GM18505 (cell line): ENCODE measurements around the gene PHOX2A.

Experiments
- ATAC-seq: cut with Tn5 transposase; IDR thresholded peaks from one replicate; pipeline ENCODE4 v1.9.1; 2021; ENCODE audit not compliant: unreplicated experiment
- POLR2A ChIP-seq: IDR thresholded peaks from 4 replicates; pipeline ENCODE4 v1.6.1; 2011; ENCODE audit warnings: borderline replicate concordance; ENCODE audit not compliant: insufficient read depth, insufficient read length; ENCODE audit errors: extremely low read depth

Gene PHOX2A

DNA sequence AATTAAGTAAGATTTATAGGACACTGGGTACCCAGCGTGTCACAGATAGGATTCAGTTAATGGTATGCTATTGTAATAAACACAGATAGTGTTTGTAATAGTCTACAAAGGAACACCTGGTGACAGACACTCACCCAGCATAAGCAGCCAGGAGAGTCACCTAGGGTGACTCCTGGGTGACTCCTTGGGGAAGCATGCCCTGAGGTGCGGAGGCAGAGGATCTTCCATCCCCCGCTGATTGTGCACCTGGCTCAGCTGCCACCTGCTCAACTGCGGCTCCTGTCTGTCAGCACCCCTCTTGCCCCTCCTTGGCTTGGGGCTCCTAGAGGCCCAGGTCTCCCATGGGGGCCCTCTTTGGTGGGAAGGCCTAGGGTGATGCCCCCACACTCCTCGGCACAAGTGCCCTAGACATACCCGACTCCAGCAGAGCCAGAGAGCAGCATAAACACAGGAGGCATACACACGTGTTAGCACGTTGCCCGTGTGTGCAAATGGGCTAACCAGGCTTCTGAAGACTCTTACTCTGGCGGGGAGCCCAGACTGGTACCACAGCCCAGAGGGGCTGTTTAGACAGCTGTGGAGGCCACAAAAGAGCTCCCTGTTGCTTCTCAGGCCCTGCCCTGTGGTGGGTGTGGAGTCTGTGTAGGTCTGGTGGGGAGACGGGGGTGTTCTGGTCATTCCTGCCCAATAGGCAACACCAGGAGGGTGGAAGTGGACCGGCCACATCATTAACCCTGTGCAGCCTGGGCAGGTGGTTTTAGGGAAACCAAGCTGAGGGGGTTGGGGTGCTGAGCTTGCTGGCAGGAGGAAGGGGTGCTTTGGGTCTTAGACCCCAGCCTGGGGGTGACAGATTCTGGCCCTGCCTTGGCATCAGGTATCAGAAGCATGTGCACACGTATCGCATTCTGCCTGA, 16.4 kb downstream of the PHOX2A start:
- ATAC-seq: no peak
- TF ChIP-seq POLR2A: no peak

DNA sequence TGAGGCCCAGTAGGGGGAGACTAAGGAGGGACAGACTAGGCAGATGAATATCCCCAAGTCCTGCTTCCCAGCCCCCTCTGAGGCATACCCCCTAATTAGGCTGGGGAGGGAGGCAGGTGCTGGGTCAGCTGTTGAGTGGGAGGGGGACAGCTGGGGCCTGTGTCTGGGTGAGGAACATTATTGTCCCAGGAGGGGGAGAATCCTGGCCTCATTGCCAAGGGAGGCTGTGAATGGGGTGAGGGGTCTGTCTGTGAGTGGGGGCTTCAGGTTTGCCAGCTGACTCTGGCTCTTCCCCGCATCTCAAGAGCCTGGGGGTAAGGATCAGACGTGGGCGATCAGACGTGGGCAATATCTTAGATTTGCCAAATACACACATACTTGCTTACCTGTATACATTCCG, 17.3 kb downstream of the PHOX2A start:
- no peak for TF ChIP-seq POLR2A
- no peak for ATAC-seq

- TF ChIP-seq POLR2A: no peak
- no peak for ATAC-seq
These were observed 18.5 kb downstream of the PHOX2A start for GRCh38 chr11:72225411-72225951.

GRCh38 chr11:72224564-72225410, 19.2 kb downstream of the PHOX2A start, which contains the start of gene INPPL1:
Gene INPPL1, plus strand, starts transcription at chr11:72224767. Its CDS starts 218 bp downstream, at chr11:72224985.
- TF ChIP-seq POLR2A: peak; percentile 12
- ATAC-seq: no peak

DNA sequence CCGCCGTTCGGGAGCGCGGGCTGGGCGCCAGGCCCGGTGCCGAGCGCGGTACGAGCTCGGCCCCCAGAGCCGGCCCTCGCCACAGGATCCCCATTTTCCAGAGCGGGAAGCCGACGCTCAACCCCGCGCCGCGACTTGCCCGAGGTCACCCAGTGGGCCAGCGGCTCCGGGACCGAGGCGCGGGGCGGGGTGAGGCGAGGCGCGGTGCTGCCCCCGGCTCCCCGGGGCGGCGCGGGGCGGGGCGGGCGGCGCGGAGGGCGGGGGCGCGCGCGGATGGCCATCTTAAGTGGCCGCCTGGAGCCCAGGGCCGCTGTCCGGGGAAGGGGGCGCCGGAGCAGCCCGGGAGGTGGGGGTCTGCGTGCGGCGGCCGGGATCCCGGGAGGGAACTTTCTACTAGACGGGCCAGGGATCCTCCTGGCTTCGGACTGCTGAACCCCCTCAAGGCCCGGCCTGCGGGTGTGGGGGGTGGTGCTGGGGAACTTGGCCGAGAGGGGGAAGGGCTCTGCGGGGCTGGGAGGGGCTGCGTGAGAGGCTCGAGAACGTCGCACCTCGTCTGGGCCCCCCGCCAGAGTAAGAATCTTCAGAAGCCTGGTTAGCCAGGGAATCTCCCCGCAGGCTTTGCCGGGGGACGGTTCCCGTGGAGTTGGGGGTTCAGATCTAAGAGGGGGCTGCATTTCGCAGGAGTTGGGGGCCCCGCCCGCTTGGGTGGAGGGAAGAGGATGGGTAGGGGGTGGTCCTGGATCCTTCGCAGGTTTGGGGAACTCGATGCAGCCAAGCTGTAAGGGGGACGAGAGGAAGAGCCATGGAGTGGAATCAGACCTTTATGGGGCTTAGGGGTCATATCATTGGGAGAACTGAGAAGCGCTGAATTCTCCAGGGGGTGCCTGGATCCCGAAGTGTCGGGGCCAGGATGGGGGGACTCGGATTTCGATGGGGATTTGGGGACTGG, 20.1 kb downstream of the PHOX2A start:
- no peak for TF ChIP-seq POLR2A
- peak; percentile 42 for ATAC-seq

GRCh38 chr11:72222907-72223614, 20.9 kb downstream of the PHOX2A start:
- TF ChIP-seq POLR2A: no peak
- ATAC-seq: peak; percentile 62

DNA sequence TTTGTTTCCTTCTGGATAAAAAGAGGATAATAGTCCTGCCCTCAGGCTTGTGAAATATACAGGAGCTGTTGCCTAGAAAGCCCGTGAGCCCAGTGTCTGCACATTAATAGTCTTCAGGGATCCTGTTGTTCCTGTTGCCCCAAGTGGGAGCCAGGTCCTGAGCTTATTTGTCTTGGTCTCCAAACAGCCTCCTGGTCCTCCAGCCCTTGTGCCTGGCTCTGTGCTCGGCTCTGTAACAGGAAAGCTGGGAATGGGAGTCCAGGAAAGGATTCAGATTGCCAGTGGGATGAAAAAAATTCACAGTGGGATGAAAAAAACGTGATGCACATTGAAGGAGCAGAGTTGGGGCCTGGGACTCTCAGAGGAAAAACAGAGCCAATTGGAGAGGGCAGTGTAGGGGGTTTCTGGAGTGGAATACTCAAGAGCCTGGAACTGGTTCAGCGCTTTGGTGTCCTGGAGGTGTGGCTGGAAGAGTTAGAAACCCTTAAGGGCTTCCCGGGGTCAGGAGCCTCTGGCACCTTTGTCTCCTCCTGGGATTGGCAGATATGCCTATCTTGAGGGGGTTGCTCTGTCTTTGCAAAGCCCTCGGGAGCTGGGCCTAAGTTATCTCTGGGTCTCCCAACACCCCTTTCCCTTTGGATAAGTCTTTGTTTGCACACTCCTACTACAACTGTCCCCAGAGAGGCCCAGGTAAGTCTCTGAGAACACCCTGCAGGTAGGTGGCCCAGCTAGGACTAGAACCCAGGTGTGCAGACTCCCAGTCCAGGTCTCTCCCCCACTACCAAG, 21.7 kb downstream of the PHOX2A start:
- ATAC-seq: no peak
- TF ChIP-seq POLR2A: no peak

DNA sequence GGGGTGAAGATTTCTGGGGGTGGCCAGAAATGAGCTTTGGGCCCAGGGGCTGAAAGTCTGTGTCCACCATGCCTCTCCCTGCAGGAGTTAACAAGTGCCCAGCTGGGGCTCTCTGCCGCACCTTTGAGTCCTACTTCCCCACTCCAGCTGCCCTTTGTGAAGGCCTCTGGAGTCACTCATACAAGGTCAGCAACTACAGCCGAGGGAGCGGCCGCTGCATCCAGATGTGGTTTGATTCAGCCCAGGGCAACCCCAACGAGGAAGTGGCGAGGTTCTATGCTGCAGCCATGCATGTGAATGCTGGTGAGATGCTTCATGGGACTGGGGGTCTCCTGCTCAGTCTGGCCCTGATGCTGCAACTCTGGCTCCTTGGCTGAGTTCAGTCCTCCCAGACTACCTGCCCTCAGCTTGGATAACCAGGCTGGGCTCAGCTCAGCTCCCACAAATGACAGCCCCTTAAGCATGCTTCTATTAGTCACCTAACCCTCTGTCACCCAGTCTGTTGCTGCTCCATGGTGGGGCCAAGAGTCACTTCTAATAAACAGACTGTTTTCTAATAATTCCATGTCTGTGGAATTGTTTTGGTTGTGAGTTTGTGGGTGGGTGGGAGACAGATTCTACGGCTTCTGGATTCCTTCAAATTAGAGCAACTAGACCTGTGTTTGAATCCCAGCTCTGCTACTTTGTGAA, 22.4 kb downstream of the PHOX2A start:
- no peak for ATAC-seq
- TF ChIP-seq POLR2A: no peak

- no peak for ATAC-seq
- no peak for TF ChIP-seq POLR2A
These were observed 23.1 kb downstream of the PHOX2A start for GRCh38 chr11:72220696-72221363.

GRCh38 chr11:72218251-72218745, 25.7 kb downstream of the PHOX2A start:
- no peak for TF ChIP-seq POLR2A
- ATAC-seq: no peak
